Colonic mucosa (tissue), 4 donors: ENCODE measurements around the gene TENM4. TPM values are rescaled to one million over a fixed set of nuclear protein-coding genes. Genes with fewer than 3 reads are reported as not detected.

ENCODE experiments used
- DNase-seq: peaks from one replicate; pipeline ENCODE4 v3.0.0-alpha.2; 2020
- H3K27ac ChIP-seq: fragments of 200-600 bp; one replicate; pipeline ENCODE4 v1.8.0; 2021
- H3K27me3 ChIP-seq: fragments of 200-600 bp; one replicate; pipeline ENCODE4 v1.8.0; 2021
- H3K36me3 ChIP-seq: fragments of 200-600 bp; one replicate; pipeline ENCODE4 v1.8.0; 2021
- H3K4me1 ChIP-seq: fragments of 200-600 bp; one replicate; pipeline ENCODE4 v1.8.0; 2021; ENCODE audit warnings: mild to moderate bottlenecking
- H3K4me3 ChIP-seq: fragments of 200-600 bp; one replicate; pipeline ENCODE4 v1.8.0; 2021
- H3K9ac ChIP-seq, 2 donors: one replicate each; pipeline ENCODE4 v1.7.0; 2013; ENCODE audit warnings: control low read depth in 2 of 2, low read depth in 2 of 2, low read length in 2 of 2
- H3K9me3 ChIP-seq: fragments of 200-600 bp; one replicate; pipeline ENCODE4 v1.8.0; 2021
- intact Hi-C: fragments of 100-400 bp; cut with DNase I; formaldehyde crosslinking; loops from one replicate; pipeline ENCODE4 v1.14.1; 2022
- total RNA-seq, 2 donors: library from RNA; stranded (reverse); fragmentation: NEBNext Ultra II Directional in 1 of 2; extraction: Animal tissue kit (Norgen Biotek cat#: 25700) in 1 of 2; gene quantifications; one replicate each; pipeline ENCODE4 v1.2.1, GENCODE V29; 2021
- TF ChIP-seq, protein P1 (sequence below): fragments of 200-600 bp; IDR thresholded peaks from one replicate; pipeline ENCODE4 v1.8.0; 2022; ENCODE audit warnings: antibody characterized with exemption, mild to moderate bottlenecking
- donor health status: healthy.
- donor health status: DM: no; HTN: no; CAD: no.
- donor health status: DM: no; HTN: no; CAD: no.

The TENM4 gene
- total RNA-seq, 2 donors from 2014 or later = 0.48 to 1.2 TPM

DNA sequence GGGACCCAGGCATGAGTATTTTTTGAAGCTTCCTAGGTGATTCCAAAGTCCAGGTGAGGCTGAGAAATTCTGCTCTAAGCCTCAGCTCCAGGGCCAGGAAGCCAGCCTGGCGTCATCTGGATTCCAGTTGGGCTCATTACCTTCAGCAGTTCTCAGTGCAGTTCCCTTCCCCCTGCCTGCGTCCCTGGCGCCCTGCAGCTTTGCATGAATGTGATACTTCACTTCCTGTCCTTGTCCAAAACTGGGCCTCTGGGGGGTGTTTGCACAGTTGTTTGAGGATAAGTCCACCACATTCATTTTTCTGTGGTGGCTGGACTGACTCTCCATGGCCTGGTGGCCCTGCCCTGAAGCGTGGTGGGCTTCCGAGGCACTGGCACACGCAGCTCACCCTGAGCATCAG is 98.1 kb downstream of the TENM4 start:
- TF ChIP-seq, protein P1, sequence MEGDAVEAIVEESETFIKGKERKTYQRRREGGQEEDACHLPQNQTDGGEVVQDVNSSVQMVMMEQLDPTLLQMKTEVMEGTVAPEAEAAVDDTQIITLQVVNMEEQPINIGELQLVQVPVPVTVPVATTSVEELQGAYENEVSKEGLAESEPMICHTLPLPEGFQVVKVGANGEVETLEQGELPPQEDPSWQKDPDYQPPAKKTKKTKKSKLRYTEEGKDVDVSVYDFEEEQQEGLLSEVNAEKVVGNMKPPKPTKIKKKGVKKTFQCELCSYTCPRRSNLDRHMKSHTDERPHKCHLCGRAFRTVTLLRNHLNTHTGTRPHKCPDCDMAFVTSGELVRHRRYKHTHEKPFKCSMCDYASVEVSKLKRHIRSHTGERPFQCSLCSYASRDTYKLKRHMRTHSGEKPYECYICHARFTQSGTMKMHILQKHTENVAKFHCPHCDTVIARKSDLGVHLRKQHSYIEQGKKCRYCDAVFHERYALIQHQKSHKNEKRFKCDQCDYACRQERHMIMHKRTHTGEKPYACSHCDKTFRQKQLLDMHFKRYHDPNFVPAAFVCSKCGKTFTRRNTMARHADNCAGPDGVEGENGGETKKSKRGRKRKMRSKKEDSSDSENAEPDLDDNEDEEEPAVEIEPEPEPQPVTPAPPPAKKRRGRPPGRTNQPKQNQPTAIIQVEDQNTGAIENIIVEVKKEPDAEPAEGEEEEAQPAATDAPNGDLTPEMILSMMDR = no peak

DNA sequence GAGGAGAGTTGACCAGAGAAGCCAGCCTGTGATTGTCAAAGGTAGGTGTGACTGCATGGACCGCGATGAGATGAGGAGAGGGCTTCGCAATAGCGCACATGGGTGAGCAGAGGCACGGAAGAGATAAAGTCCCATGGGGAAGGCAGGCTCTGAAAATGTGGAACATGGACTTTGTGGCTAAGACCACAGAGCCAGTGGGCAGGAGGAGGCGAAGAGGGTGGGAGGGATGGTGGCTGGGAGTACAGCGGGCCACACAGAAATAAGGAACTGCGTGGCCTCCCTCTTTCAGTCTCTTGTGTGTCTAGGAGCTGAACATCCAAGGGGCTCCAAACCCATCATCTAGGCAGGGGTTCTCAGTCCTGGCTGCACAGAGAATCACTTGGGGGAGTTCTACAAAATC is 98.6 kb downstream of the TENM4 start:
- H3K27ac ChIP-seq = no peak overlapping the region
- H3K4me1 ChIP-seq = no peaks in the 10 kb centered on the region
- H3K9ac ChIP-seq = no peak overlapping the region
- TF ChIP-seq, protein P1 = no peak
- DNase-seq = no peak
- intact Hi-C loops = no loop called here
- no peaks in the 10 kb centered on the region for H3K9me3 ChIP-seq
- no peak overlapping the region for H3K4me3 ChIP-seq
- no peaks in the 10 kb centered on the region for H3K36me3 ChIP-seq
- no peaks in the 10 kb centered on the region for H3K27me3 ChIP-seq

More for the DNA sequence above, 98.1 kb downstream of the TENM4 start:
- H3K27me3 ChIP-seq = no peaks in the 10 kb centered on the region
- H3K36me3 ChIP-seq = no peaks in the 10 kb centered on the region
- no peak overlapping the region for H3K27ac ChIP-seq
- no peaks in the 10 kb centered on the region for H3K4me1 ChIP-seq
- no peak for DNase-seq
- intact Hi-C loops = no loop called here
- H3K9me3 ChIP-seq = no peaks in the 10 kb centered on the region
- no peak overlapping the region for H3K4me3 ChIP-seq
- H3K9ac ChIP-seq = no peak overlapping the region

DNA sequence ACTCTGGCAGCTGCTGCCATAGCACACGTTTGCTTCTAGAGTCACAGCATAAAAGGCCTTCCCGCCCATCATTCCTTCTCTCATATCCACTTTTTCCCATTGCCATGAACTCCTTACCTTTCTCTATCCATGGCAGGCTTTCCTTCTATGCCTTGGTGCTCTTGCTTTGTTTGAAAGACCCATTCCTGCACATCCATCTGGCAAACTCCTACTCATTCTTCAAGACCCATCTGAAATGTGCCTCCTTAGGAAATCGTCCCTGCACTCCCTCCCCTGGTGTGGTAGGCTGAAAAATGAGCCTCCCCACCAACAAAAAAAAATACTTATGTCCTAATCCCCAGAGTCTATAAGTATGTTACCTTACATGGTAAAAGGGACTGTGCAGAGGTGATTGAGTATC is 100.3 kb downstream of the TENM4 start:
- Histone ChIP-seq H3K36me3 (no peaks in the 10 kb centered on the region), H3K9me3 (no peaks in the 10 kb centered on the region), H3K27ac (no peak overlapping the region), H3K4me3 (no peak overlapping the region), H3K9ac (no peak overlapping the region), H3K4me1 (no peaks in the 10 kb centered on the region), H3K27me3 (no peaks in the 10 kb centered on the region)
- DNase-seq = no peak
- TF ChIP-seq, protein P1 = no peak
- intact Hi-C loops = no loop called here

DNA sequence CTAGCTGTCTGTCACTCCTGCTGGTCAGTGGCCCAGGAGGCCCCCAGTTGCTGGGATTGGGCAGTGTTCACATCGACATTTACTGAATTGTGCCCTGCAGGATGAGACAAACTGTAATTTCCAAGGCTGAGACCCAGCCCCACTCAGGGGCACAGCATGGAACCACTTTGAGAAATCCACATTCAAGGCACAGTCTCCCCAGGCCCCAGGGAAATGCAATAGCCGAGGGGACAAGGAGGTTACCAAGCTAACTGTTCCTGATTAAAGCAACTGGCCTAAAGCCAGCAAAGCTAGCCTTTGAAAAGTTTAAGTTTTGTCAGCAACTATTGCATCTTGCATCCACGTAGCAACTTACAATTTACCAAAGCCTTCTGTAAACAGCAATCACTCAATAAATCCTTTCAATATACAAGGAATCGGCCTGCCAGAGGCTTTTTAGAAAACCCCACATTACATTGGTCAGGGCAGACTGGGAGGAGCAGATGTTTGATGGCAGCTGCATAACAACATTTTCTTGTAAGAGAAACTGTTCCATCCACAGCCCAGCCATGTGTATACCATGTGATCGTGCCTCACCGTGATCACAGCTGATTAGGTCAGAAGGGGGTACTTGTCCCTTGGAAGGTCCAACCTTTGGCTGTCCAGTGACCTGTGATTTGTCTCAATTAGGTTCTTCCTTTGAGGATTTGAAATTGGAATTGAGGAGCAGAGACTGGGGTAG is 103.9 kb downstream of the TENM4 start:
- no peak overlapping the region for H3K9ac ChIP-seq
- intact Hi-C loops = no loop called here
- no peak overlapping the region for H3K4me3 ChIP-seq
- no peaks in the 10 kb centered on the region for H3K9me3 ChIP-seq
- no peak overlapping the region for H3K27ac ChIP-seq
- no peak for DNase-seq
- no peaks in the 10 kb centered on the region for H3K4me1 ChIP-seq
- TF ChIP-seq, protein P1 = no peak
- H3K27me3 ChIP-seq = no peaks in the 10 kb centered on the region
- H3K36me3 ChIP-seq = no peaks in the 10 kb centered on the region

DNA sequence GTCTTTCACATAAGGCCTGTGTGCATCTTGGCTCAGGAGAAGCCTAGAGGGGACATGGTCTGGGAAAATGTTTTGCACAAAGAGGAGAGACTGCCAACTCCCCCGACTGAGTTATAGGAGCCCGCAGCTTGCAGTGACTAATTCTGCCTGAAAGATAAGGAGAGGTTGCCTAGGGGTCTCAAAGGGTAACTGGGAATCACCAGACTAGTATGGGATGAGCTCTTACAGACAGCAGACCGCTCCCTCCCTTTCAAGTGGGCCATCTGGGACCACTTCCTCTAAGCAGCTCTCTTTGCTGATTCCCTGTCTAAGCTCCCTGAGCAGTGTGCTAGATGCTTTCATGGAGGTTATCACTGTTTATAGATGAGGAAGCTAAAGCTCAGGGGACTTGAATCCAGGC is 105.1 kb downstream of the TENM4 start:
- no peaks in the 10 kb centered on the region for H3K36me3 ChIP-seq
- no peak for DNase-seq
- TF ChIP-seq, protein P1 = no peak
- no peaks in the 10 kb centered on the region for H3K4me1 ChIP-seq
- H3K4me3 ChIP-seq = no peak overlapping the region
- H3K27ac ChIP-seq = no peak overlapping the region
- intact Hi-C loops = no loop called here
- H3K27me3 ChIP-seq = no peaks in the 10 kb centered on the region
- no peaks in the 10 kb centered on the region for H3K9me3 ChIP-seq
- H3K9ac ChIP-seq = no peak overlapping the region
